Effector CD4-positive, alpha-beta T cell (primary cell): Measurements from ENCODE around the gene BRINP3.
"Not testable (repeated sequence)": the region's sequence is repeated elsewhere in the genome, so short reads cannot be mapped to it uniquely, and the experiment has no call there.

Source experiments
- DNase-seq: peaks from one replicate; pipeline ENCODE4 v3.0.0-alpha.2; 2020

BRINP3 gene

DNA sequence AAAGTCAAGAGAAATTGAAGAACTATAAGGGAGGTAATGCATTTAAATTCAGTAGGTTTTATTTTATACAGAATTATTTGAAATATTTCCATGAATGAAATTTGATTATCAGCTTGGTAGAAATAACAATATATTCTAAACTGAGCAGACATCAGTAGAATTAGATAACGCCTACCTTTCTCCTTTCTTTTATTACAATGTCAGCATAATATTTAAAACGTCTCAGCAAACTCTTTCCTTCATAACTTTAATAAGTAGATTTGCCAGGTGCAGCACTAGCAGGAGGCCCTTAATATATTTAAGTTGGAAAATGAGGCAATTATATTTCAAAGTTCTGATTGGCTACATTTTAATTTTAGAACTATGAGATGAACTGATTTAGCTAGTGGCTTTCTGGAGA, 298.8 kb downstream of the BRINP3 start:
- DNase-seq, result no peak

- no peak for DNase-seq
Observed at GRCh38 chr1:190177555-190177954, 300.1 kb downstream of the BRINP3 start.

- no peak for DNase-seq
Observed at GRCh38 chr1:190176776-190177175, 300.9 kb downstream of the BRINP3 start.

- no peak for DNase-seq
Observed at GRCh38 chr1:190175320-190175719, 302.3 kb downstream of the BRINP3 start.

DNA sequence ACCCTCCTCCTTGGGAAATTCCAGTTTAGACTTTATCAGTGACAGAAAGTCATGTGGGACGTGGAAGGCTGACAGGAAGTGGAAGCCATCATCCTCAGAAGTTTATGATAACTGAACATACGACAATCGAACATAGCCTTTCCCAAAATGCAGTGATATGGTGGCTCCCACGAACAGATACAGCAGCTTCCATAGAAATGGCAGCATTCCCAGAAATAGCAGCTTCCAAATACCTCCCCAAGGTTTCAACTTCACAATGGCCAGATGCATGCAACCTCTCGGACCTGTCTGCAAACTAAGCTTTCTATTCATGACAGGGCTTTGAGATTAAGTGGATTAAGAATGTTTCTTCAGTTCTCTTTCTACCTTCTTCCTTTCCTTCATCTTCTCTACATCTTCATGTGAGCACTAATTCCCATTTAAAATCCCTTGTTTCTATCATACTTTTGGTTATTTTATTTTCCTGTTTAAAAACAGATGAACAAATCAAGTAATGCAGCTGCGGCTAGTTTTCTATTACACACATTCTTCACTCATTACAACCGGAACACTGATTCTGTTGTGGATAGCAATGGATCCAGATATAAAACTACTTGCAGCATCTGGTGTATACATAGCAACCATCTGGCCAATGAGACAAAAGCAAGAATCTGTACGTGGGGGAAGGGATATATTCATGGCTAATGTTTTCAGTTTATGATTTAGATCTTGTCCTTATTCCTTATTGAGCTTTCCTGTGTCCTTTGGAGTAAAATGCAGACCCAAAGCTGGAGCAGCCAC, 304.8 kb downstream of the BRINP3 start:
- DNase-seq, result no peak

GRCh38 chr1:190170321-190170720, 307.3 kb downstream of the BRINP3 start:
- DNase-seq, result no peak

GRCh38 chr1:190169311-190170067, 308.2 kb downstream of the BRINP3 start:
- no peak for DNase-seq

DNA sequence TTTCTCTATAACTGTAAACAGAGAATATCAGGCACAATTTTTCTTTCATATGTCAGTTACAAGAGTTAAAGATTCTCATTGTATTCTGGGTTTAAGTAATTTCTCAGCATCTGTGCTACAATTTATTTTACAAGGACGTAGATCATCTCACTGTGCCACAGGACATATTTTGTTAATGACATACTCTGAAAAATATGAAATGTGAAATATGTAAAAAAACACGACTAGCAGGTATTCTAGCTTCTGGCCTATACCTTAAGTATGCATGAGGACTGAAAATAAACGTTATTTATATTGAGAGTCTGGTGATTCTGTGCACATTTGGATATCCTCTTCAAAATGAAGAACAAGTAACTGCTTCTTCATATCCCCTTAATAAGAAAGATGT, 308.8 kb downstream of the BRINP3 start:
- DNase-seq, result no peak

DNA sequence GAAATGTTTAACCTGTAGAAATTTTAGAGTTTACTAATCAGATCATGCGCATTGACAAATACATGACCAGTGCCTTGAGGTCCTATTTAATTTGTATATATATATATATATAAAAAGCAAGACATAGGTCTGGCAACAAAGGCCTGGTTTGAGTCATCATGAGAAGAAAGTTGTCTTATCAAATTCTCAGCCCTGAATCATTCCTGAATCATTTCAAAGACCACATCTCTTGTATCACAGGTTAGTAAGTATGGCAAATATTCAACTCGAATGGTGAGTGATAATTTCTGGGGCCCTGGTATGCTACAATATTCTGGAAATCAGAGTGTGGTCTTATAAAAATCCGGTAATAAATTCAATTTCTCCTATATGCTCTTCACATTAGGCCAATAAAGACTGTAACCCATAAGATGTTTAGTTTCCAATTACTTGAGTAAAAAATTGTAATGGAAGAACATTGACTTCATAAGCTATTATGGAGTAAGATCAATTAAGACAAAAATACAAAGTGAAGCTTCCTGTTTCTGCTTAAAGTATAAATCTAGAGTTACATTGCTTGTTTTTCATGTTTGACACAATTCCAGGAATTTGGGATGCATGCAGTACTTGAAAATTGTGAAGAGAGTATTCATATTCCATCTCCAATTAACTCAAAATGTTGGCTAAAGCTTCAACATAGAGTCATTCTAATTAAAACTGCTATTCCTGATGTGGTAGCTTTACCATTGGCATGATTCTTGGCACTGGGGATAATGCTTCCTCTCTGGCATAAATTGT, 309.4 kb downstream of the BRINP3 start:
- DNase-seq, result no peak

DNA sequence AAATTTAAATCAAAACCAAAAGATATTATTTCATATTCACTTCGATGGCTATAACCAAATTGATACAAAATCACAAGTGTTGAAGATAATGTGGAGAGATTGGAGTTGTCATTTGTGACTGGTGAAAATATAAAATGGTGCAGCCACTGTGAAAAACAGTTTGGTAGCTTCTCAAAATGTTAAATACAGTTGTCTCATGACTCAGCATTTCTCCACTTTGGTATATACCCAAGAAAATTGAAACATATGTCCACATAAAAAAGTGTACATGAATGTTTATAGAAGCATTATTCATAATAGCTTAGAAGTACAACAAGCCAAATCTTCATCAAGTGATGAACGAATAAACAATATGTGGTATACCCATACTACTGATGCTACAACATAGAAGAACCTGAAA, 318.5 kb downstream of the BRINP3 start:
- no peak for DNase-seq

GRCh38 chr1:190154744-190155143, 322.9 kb downstream of the BRINP3 start:
- no peak for DNase-seq

DNA sequence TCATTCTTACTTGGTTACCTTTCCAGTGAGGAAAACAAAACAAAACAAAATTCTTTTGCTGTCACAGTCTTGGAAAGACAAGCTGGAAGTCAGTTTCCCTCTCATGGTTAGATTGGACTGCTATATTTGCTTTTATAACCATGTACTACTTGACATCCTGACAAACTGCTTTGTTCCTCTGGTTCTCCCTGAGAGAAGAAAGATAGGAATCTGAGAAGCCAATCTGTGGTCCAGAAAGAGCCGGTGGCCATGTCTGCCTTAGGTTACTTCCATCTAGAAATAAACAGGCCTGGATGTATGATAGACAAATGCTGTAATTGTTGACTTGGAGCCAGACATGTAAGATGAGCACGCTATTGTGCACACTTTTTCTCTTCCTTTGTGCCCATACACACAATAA, 330.0 kb downstream of the BRINP3 start:
- DNase-seq, result no peak

- no peak for DNase-seq
Observed at GRCh38 chr1:190144650-190145049, 333.0 kb downstream of the BRINP3 start.

GRCh38 chr1:190140644-190141043, 337.0 kb downstream of the BRINP3 start:
- DNase-seq, result no peak

- no peak for DNase-seq
Observed at GRCh38 chr1:190138702-190139101, 339.0 kb downstream of the BRINP3 start.

DNA sequence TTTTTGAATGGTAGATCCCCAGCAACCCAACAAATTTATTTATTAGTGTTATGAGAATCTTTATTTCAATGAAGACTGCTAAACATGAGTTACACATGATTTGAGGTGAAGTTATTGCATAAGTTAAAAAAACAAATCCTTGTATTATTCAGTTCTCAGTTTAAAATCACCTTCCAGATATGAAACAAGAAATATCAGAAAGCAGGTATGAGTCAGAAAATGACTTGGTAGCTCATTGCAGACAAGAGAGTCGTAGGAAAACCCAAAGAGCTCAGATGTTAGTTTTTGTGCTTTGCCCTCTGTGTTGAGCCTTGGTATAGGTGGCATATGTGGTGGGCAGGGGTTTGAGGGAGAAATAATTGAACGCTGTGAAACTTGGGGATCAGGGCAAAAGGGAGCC, 339.4 kb downstream of the BRINP3 start:
- no peak for DNase-seq

- DNase-seq, result no peak
Observed at GRCh38 chr1:190129366-190129765, 348.3 kb downstream of the BRINP3 start.

DNA sequence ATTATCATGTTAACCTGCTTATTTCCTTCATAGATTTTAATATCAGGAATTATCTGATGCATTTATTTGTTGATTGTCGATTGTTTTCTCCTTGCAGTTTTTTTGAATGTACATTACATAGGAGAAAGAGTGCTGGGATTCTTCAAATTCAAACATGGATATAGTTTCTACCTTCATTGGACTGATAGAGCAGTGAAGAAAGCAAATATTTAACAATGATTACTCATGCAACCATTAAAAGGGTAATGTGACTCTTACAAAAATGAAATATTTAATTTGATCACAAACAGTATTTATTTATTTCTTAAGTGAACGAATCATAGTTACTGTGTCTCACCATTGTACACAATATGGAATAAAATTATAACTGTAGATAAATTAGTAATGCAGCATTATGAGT, 350.9 kb downstream of the BRINP3 start:
- DNase-seq, result no peak

- DNase-seq, result no peak
Observed at GRCh38 chr1:190124068-190124467, 353.6 kb downstream of the BRINP3 start.

DNA sequence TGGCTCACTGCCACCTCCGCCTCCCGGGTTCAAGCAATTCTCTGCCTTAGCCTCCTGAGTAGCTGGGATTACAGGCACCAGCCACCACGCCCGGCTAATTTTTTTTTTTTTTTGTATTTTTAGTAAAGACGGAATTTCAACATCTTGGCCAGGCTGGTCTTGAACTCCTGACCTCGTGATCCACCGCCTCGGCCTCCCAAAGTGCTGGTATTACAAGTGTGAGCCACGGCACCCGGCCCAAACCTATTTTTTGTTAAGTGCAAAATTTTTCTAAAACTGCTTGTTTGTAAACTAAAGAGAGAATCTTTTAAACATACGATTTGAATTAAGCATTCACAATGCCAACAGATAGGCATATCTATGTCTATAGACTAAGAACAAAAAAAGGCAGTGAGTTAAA, 357.1 kb downstream of the BRINP3 start:
- DNase-seq, result not testable (repeated sequence)

- no peak for DNase-seq
Observed at GRCh38 chr1:190119683-190120082, 358.0 kb downstream of the BRINP3 start.

DNA sequence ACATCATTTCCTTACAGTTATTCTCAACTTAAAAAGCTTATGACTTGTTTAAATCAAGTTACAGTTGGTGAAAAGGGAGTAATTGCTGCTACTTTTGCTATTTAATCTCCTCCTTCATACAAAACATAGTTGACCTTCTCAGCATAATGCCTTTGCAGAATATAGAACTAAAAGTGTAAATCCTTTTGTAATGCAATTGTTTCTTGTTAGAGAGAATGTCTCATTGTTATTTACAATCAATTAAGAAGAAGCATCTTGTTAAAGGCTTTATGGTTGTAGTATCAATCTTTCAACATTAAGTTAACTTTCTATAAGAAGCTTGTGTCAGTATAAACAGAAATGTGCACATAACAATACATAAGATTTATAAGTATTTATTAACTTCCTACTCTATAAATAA, 360.7 kb downstream of the BRINP3 start:
- DNase-seq, result no peak

GRCh38 chr1:190104961-190105360, 372.7 kb downstream of the BRINP3 start:
- DNase-seq, result no peak
